SK-N-MC (cell line): ENCODE data around the gene KCNT2.

Source experiments
- EZH2 ChIP-seq: fragments of 200-600 bp; sonication (generic); IDR thresholded peaks from one replicate; pipeline ENCODE4 v1.6.1; 2017; ENCODE audit warnings: antibody characterized with exemption
- FOXP2 ChIP-seq: optimal IDR thresholded peaks from 2 replicates; pipeline ENCODE3; 2011; ENCODE audit warnings: mild to moderate bottlenecking, moderate library complexity; ENCODE audit not compliant: insufficient read depth; ENCODE audit errors: extremely low read length, control extremely low read depth
- POLR2AphosphoS5 ChIP-seq: IDR thresholded peaks from 2 replicates; pipeline ENCODE4 v1.6.1; 2012; ENCODE audit warnings: mild to moderate bottlenecking, low read depth, low read length, borderline replicate concordance

DNA sequence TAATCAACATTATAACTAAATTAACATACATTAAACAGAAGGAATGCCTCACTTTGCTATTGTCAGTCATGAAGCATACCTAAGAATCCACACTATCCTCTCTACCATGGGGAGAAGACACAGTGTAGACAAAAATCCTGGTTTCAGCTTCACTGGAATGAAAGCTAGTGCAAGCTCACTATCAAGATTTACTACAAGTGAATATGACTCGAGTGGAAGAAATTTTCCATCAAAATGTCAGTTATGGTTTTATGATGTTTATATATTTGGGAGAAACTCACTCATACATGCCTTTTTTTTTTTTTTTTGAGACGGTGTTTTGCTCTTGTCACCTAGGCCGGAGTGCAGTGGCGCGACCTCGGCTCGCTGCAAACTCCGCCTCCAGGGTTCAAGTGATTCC lies 424.3 kb downstream of the KCNT2 start:
- TF ChIP-seq POLR2AphosphoS5 (no peak), EZH2 (no peak), FOXP2 (no peak)
